GM06990 (cell line): ENCODE data around the gene PCGF1.

ENCODE experiments used
- DNase-seq: peaks from one replicate; pipeline ENCODE4 v3.0.0-alpha.2; 2011; ENCODE audit not compliant: insufficient read length; ENCODE audit errors: extremely low read depth
- H3K27me3 ChIP-seq: replicated peaks from 2 replicates; pipeline ENCODE4 v1.6.0; 2011; ENCODE audit warnings: low read length; ENCODE audit not compliant: control insufficient read depth, insufficient read depth
- H3K36me3 ChIP-seq: 2 replicates; pipeline ENCODE4 v1.5.1; 2011; ENCODE audit warnings: low read length; ENCODE audit not compliant: control insufficient read depth, insufficient read depth
- H3K4me3 ChIP-seq: replicated peaks from 2 replicates; pipeline ENCODE4 v1.5.1; 2011; ENCODE audit warnings: low read depth, mild to moderate bottlenecking, control low read depth, low read length
- CTCF ChIP-seq: IDR thresholded peaks from 2 replicates; pipeline ENCODE4 v1.5.1; 2011; ENCODE audit warnings: low read length, control low read depth, mild to moderate bottlenecking, inconsistent platforms; ENCODE audit not compliant: insufficient read depth, poor library complexity, severe bottlenecking

PCGF1 gene

GRCh38 chr2:74511104-74511989 lies 3.9 kb upstream of the PCGF1 start:
- Histone ChIP-seq H3K27me3 (peaks cover 2% of the 10 kb centered on the region; the same call in 1 of the 2 replicates), H3K36me3 (no peaks in the 10 kb centered on the region), H3K4me3 (no peak overlapping the region)
- TF ChIP-seq CTCF, result no peak
- no peak for DNase-seq

GRCh38 chr2:74510272-74510671 lies 2.8 kb upstream of the PCGF1 start:
- DNase-seq, result no peak
- peaks cover 4% of the 10 kb centered on the region for H3K36me3 ChIP-seq
- H3K27me3 ChIP-seq, result peaks cover 2% of the 10 kb centered on the region; the same call in 1 of the 2 replicates
- H3K4me3 ChIP-seq, result no peak overlapping the region
- no peak for TF ChIP-seq CTCF

DNA sequence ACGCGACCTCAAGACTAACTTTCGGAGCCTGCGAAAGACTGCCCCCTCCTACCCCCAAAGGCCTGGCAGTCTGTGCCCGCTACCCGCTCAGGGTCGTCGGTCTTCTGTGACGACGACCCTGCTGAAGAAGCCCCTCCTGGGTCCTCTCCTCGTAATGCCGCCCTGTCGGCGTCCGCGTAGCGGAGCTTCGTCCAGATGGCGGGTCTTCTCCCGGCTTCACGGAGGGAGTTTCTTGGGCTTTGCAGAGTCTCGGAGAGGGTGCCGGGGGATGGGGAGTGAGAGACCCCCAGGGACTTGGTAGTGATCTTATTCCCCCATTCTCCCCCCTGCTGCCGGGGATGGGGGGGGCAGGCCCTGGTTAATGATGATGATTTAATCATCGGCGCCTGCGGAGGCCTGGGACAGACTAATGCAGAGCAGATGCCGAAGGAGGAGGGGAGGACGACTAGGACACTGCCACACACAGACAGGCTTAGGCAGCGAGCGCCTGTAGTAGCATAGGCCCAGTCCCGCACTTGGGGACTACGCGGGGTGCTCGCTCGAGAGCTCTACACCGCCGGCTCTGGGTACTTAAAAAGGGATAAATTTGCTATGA lies 528 bp upstream of the PCGF1 start:
- TF ChIP-seq CTCF, result no peak
- H3K27me3 ChIP-seq, result no peaks in the 10 kb centered on the region; the same call in 1 of the 2 replicates
- peak overlapping the region; percentile 93 for H3K4me3 ChIP-seq
- DNase-seq, result no peak
- peaks cover 4% of the 10 kb centered on the region for H3K36me3 ChIP-seq

- no peak for DNase-seq
- no peak for TF ChIP-seq CTCF
- Histone ChIP-seq H3K27me3 (no peaks in the 10 kb centered on the region), H3K36me3 (peaks cover 4% of the 10 kb centered on the region), H3K4me3 (no peak overlapping the region)
Observed at GRCh38 chr2:74505448-74506246, 1.8 kb downstream of the PCGF1 start.

DNA sequence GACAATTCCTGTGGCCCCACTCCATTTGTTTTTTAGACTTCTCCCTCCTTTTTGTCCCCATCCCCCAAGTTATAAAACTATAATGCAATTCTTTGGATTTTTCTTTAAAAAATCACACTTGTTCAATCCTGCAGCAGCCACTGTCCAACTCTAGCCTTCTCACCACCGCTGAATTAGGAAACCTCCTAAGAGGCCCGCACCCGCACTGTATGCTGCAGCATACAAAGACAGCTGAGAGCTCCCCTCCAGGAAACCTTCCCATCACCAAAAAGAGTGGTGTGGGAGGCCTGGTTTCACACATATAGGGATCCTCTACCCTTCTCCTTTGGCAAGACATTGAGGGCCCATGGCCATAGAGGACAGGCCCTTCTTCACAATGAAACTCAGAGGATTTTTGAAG lies 2.9 kb downstream of the PCGF1 start:
- no peak for TF ChIP-seq CTCF
- DNase-seq, result no peak
- H3K4me3 ChIP-seq, result no peak overlapping the region
- peaks cover 4% of the 10 kb centered on the region for H3K36me3 ChIP-seq
- H3K27me3 ChIP-seq, result no peaks in the 10 kb centered on the region
